Epithelial cell of proximal tubule (primary cell): ENCODE results near the gene MYOM3. TPM values are rescaled to one million over a fixed set of nuclear protein-coding genes. Genes with fewer than 3 reads are reported as not detected.

Experiments
- DNase-seq: peaks from one replicate; pipeline ENCODE4 v3.0.0-alpha.2; 2011; ENCODE audit warnings: low read depth
- H3K4me3 ChIP-seq: 2 replicates; pipeline ENCODE4 v1.5.1; 2011; ENCODE audit warnings: low read depth, mild to moderate bottlenecking, low read length
- total RNA-seq: library from RNA; depleted of rRNA; stranded (reverse); fragments of >200 nt; gene quantifications from 2 replicates; pipeline ENCODE4 v1.2.3, GENCODE V29; 2015
- TF ChIP-seq, protein P1 (sequence below): conservative IDR thresholded peaks from 2 replicates; pipeline ENCODE4 v1.5.1; 2012; ENCODE audit warnings: low read depth, mild to moderate bottlenecking, low read length

Gene MYOM3
- total RNA-seq, 1 donor from 2014 or later = 2.2 TPM

DNA sequence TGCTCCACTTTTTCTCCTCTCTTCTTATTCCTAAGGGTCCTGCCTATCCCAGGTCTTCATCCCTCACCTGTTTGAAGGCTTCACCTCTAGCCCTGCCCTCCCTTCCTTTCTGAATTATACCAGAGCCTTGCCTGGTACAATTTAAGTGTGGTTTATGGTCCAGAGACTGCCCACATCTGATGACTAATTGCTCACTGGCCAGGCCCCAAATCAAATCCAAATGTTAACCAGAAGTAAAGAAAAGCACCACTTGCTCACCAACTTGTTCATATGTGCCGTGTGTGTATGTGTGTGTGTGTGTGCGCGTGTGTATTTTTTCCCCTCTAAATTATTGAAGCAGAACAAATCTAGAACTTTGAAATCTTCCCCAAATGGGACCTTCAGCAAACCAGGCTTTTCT is 26.4 kb downstream of the MYOM3 start:
- DNase-seq = no peak
- TF ChIP-seq, protein P1, sequence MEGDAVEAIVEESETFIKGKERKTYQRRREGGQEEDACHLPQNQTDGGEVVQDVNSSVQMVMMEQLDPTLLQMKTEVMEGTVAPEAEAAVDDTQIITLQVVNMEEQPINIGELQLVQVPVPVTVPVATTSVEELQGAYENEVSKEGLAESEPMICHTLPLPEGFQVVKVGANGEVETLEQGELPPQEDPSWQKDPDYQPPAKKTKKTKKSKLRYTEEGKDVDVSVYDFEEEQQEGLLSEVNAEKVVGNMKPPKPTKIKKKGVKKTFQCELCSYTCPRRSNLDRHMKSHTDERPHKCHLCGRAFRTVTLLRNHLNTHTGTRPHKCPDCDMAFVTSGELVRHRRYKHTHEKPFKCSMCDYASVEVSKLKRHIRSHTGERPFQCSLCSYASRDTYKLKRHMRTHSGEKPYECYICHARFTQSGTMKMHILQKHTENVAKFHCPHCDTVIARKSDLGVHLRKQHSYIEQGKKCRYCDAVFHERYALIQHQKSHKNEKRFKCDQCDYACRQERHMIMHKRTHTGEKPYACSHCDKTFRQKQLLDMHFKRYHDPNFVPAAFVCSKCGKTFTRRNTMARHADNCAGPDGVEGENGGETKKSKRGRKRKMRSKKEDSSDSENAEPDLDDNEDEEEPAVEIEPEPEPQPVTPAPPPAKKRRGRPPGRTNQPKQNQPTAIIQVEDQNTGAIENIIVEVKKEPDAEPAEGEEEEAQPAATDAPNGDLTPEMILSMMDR = no peak
- H3K4me3 ChIP-seq = no peak overlapping the region

DNA sequence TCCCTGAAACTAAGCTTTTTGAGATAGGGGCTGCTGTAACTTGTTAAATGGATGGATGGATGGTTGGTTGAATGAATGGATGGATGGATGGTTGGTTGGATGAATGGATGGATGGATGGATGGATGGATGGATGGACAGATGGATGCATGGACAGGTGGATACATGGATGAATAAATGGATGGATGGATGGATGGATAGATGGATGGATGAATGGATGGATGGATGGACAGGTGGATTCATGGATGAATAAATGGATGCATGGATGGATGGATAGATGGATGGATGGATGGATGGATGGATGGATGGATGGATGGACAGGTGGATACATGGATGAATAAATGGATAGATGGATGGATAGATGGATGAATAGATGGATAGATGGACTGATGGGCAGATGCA is 26.9 kb downstream of the MYOM3 start:
- TF ChIP-seq, protein P1 = no peak
- H3K4me3 ChIP-seq = no peak overlapping the region
- DNase-seq = no peak

DNA sequence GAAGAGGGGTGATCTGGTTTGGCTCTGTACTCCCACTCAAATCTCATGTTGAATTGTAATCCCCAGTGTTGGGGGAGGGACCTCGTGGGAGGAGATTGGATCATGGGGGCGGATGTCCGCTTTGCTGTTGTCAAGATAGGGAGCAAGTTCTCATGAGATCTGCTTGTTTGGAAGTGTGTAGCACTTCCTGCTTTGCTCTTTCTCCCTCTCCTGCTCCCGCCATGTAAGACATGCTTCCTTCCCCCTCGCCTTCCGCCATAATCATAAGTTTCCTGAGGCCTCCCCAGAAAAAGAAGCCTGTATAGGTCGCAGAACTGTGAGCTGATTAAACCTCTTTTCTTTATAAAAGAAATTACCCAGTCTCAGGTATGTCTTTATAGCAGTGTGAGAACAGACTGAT is 27.9 kb downstream of the MYOM3 start:
- TF ChIP-seq, protein P1 = no peak
- DNase-seq = no peak
- H3K4me3 ChIP-seq = no peak overlapping the region

DNA sequence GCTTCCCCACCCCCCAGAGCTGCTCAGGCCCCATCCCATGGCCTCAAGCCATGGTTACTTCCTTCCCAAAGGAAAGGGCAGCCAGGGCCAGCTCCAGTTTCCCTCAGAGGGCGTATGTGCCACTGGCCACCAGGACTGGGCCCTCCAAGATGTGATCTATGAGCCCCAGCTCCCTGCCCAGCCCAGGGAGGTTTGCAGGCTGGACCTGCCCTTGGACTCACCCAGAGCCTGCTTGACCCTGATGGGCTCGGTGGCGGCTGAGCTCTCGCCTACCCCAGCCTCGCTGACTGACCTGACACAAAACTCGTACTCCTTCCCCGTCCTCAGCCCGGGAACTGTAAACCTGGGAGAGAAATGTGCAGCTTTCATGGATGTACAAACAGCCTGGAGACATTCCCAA is 29.6 kb downstream of the MYOM3 start:
- no peak for DNase-seq
- H3K4me3 ChIP-seq = no peak overlapping the region
- TF ChIP-seq, protein P1 = no peak

DNA sequence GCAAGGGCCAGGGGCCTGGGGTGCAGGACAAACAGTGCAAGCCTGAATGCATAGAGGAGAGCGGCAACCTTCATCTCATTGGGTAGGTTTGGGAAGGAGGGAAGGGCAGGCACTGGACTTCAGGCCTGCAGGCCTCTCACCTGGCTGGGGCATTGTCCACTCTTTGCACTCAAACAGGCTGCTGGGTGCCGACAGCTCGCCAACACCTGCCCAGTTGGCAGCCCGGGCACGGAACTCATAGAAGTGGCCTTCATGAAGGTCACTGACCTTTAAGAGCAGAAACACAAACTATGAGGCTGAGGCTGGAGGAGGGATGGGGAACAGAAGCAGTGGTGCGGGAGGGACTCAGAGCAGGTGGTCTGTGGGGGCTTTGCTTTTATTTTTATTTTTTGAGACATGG is 30.7 kb downstream of the MYOM3 start:
- no peak overlapping the region for H3K4me3 ChIP-seq
- TF ChIP-seq, protein P1 = no peak
- DNase-seq = no peak

DNA sequence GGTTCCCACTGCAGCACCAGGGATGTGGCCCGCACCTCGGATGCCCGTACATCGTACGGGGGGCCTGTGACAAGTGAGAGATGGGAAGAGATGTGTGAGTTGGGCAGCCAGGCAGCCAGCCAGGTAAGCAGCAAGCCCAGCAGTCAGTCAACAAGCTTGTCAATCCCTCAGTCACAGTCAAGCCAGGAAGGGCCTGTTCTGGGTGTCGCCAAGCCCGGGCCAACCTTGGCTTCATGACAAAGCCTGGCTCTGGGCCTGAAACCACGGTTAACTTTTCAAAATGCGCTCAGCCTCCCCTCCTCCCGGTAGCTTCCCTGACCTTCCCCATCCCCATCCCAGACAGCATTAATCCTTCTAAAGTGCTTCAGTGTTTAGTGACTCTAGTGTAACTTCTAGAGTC is 31.8 kb downstream of the MYOM3 start:
- DNase-seq = no peak
- TF ChIP-seq, protein P1 = no peak
- no peak overlapping the region for H3K4me3 ChIP-seq

DNA sequence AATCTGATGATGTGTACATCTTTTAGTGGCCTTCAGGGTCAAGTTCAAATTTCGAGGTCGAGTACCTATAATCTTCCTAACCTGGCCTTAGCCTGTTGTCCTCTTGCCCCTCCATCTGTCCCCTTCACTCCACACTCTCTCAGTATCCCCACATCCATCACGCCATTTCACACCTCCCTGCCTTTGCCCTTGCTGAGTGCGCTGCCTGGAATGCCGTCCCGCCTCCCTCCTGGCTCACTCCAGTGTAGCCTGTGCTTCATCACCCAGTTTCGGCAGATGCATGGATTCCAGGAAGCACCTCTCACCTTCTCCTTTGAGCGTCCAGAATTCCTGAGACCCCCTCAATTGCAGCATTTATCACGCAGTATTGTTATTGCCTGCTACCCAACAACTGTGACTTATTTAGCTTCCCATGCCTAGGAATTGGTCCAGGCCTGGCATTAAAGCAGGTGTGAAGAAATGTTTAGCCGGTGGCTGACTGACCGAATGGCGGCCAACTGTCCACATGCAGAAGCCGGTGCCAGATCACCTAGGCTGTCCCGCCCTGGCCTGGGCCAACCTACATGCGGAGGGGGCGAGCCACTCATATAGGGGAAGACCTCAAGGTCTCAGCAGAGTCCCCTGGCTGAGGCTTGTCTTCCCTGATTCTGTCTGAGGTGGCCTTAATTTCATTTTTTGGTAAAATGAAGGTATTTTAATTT is 34.5 kb downstream of the MYOM3 start:
- no peak overlapping the region for H3K4me3 ChIP-seq
- TF ChIP-seq, protein P1 = no peak
- DNase-seq = no peak
